Mammary epithelial cell (primary cell): ENCODE measurements around the gene SPRTN.

Experiments used
- CTCF ChIP-seq, 2 donors: IDR thresholded peaks in 1 of 2; conservative IDR thresholded peaks in 1 of 2; 2 replicates each; pipeline ENCODE4 v1.5.1; 2011 to 2012; ENCODE audit warnings: inconsistent platforms in 2 of 2, low read length in 2 of 2, mild to moderate bottlenecking in 2 of 2, control low read depth in 1 of 2, low read depth in 1 of 2; ENCODE audit not compliant: insufficient read depth in 1 of 2; ENCODE audit errors: extremely low read depth in 1 of 2
- EZH2 ChIP-seq: IDR thresholded peaks from 2 replicates; pipeline ENCODE4 v1.6.1; 2012; ENCODE audit warnings: low read length, inconsistent platforms, borderline replicate concordance

- TF ChIP-seq CTCF (conservative IDR thresholded peaks at IDR 0.05 in 1 of 2, IDR thresholded peaks at IDR 0.05 in 1 of 2; ENCODE audit: extremely low read depth in 1 of 2, insufficient read depth in 1 of 2, low read depth in 1 of 2, low read length in 2 of 2), result no peak
- TF ChIP-seq EZH2, result no peak
These were observed 19.2 kb downstream of the SPRTN start for GRCh38 chr1:231357187-231357772.
